Astrocyte of the cerebellum (primary cell): Measurements from ENCODE around the gene MEIS2.

Experiments
- DNase-seq: peaks from one replicate; pipeline ENCODE4 v3.0.0-alpha.2; 2011; ENCODE audit warnings: low read depth
- H3K4me3 ChIP-seq: 2 replicates; pipeline ENCODE4 v1.5.1; 2011; ENCODE audit warnings: mild to moderate bottlenecking, low read depth, low read length, moderate library complexity
- in situ Hi-C: cut with HindIII; loops from 2 replicates; pipeline ENCODE4 v1.10.0; 2017; ENCODE audit warnings: low sequenced_read_pairs
- TF ChIP-seq, protein P1 (sequence below): IDR thresholded peaks from 2 replicates; pipeline ENCODE4 v1.5.1; 2012; ENCODE audit warnings: low read length, low read depth, moderate library complexity, mild to moderate bottlenecking; ENCODE audit errors: missing control alignments

The MEIS2 gene

DNA sequence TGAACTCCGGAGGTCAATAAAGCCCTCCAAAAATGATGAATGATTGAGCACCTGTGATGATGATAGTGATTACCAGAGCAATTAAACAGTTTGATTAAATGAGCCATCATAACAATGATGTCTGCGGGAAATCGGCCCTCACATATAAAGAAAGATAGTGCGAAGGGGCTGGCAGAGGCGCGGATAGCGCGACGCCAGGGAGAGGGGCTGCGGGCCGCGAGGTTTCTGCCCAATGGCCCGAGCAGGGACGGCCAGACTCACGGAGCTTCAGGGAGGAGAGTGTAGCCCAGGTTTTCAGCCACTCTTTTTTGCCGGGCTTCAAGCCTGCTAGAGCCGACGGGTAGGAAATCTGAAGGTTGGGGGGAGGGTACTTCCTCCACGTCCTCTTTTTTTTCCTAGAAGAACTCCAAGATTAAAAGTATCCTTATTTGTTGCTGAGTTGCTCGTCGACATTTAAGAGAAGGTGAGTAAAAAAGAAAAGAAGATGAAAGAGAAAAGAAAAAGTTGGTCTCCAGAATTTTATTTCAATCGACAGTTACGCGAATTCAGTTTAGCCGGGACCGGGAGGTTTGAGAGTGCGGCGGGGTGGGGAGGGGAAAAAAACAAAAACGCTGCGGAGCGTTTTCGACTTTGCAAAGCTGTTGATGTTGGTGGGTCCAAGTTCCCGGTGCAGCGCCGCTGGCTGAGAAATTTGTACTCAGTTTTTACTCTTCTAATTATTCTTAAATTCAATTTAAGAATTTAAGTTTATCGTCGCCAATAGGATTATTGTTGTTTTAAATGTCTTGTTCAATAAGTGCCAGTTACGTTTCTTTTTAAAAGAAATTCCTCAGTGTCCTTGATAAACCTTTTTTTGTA lies 2.2 kb upstream of the MEIS2 start:
- peak overlapping the region; percentile 88 for H3K4me3 ChIP-seq

DNA sequence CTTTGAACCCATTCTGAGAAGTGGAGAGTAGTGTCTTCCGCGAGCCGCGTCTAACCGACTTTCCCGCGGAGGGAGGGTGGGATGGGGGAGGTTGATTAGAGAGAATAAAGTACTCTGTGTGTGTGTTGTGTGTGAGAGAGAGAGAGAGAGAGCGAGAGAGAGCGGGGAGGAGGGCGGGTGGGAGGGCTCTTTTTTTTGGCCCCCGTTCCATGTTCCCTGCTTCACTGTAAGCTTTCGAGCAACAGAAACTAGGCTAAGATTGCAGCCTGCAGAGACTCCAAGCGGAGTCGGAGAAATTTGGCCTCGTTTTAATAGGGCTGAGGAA lies 1.6 kb upstream of the MEIS2 start:
- peak overlapping the region; percentile 88 for H3K4me3 ChIP-seq
- in situ Hi-C loops: loop anchor here (25.0 kb wide), 1 partner anchor 215 kb away; no protein-coding TSS in a partner anchor
- TF ChIP-seq, protein P1, sequence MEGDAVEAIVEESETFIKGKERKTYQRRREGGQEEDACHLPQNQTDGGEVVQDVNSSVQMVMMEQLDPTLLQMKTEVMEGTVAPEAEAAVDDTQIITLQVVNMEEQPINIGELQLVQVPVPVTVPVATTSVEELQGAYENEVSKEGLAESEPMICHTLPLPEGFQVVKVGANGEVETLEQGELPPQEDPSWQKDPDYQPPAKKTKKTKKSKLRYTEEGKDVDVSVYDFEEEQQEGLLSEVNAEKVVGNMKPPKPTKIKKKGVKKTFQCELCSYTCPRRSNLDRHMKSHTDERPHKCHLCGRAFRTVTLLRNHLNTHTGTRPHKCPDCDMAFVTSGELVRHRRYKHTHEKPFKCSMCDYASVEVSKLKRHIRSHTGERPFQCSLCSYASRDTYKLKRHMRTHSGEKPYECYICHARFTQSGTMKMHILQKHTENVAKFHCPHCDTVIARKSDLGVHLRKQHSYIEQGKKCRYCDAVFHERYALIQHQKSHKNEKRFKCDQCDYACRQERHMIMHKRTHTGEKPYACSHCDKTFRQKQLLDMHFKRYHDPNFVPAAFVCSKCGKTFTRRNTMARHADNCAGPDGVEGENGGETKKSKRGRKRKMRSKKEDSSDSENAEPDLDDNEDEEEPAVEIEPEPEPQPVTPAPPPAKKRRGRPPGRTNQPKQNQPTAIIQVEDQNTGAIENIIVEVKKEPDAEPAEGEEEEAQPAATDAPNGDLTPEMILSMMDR: no peak
- no peak for DNase-seq

More for the DNA sequence above, 2.2 kb upstream of the MEIS2 start:
- no peak for DNase-seq
- TF ChIP-seq, protein P1: no peak
- in situ Hi-C loops: loop anchor here (25.0 kb wide), 1 partner anchor 215 kb away; no protein-coding TSS in a partner anchor

DNA sequence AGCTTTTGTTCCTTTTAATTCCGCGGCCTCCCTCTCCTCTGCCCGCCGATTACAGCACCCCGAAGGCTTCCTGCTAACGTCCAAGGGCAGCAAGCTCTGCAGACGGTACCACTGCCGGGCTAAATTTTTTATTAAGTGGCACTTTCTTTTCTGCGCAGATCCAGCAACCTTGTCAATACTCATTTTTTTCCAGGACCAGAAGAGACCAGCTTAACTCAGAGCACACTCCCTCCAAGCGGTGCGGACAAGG lies 542 bp upstream of the MEIS2 start:
- in situ Hi-C loops: loop anchor here (25.0 kb wide), 1 partner anchor 214 kb away; no protein-coding TSS in a partner anchor
- DNase-seq: no peak
- H3K4me3 ChIP-seq: peak overlapping the region; percentile 88
- TF ChIP-seq, protein P1: no peak

DNA sequence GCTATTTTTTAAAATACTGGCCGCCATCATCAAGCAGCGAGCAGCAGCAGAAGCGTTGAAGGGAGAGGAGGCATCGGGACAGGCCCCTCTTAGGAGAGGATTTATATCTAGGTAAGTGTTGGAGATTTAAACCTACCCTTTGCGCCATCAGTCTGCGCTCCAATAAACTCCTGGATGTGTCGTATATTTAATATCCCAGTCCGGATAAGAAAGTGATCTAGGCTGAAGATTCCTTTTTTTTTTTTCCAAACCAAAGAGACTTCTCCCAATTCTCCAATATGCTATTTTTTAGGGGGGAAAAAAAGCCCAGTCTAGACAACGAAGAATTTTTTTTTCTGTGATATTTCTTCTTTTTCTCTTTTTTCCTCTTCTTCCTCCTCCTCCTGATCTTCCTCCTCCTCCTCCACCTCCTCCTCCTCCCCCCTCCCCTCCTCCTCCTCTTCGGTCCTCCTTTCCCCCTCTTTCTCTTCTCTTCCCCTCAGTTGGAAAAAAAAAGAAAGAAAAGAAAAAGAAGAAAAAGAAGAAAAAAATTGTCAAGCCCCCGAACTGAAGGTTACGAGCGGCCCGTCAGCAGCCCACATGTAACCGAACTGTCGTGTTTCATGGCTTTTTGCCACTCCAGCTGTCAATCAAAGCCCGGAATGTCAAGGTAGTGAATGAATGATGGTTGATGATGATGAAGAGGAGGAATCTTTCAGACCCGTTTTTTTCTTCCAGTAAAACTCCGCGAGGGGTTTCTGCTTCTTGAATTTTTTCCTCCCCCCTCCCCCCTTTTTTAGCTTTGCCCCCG lies 835 bp downstream of the MEIS2 start:
- TF ChIP-seq, protein P1: no peak
- in situ Hi-C loops: loop anchor here (25.0 kb wide), 1 partner anchor 212 kb away; no protein-coding TSS in a partner anchor
- no peak for DNase-seq
- H3K4me3 ChIP-seq: peak overlapping the region; percentile 88

DNA sequence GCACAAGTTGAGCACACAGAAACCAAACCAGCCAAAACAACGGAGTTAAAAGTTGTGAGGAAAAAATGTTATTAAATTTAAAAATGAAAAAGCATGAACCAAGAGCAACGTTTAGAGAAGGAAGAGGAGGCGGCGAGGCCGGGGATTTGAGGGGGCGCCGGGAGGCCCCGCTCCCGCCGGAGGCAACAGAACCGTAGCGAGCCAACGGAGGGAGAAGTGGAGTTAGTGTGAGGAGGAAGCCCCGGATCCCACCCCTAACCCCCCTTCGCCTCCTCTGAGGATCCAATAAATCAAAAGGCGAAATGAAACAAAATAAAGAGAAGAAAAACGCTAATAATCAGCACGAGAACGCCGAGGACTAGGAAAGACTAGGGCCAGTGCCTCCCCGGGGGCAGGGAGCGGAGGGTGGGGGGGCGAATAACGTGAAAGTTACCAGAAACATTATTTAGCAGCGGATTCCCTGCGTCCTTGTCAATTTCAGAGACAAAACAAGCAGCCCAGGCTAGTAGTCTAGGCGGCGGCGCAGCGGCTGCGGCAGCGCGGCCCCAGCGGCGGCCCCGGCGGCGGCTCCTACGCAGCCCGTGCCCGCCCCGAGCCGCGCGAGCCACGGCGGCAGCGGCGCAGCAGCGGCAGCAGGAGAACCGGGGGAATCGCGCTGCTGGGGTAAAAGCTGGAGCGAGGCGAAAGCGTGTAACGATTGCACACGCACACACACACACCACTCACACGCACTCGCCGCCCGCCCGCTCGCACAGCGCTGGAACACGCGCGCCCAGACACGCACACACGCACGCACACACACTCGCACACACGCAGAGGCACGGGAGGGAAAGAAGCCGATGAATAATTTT lies 1.7 kb downstream of the MEIS2 start:
- DNase-seq: no peak

More for the DNA sequence above, 1.7 kb downstream of the MEIS2 start:
- peak overlapping the region; percentile 88 for H3K4me3 ChIP-seq
- in situ Hi-C loops: no loop called here
- TF ChIP-seq, protein P1: no peak
